Activated naive CD4-positive, alpha-beta T cell (primary cell): ENCODE results near the gene EIF5AL1.
"Not testable (repeated sequence)": the region's sequence is repeated elsewhere in the genome, so short reads cannot be mapped to it uniquely, and the experiment has no call there.

Source experiments
- DNase-seq, 4 experiments: peaks; one replicate each; lab custom pipeline; 2025; lab: John Stamatoyannopoulos, UW

EIF5AL1 gene

GRCh38 chr10:79556961-79557360 is 44.6 kb downstream of the EIF5AL1 start:
- DNase-seq, result not testable (repeated sequence)

- no peak for DNase-seq
Measured at GRCh38 chr10:79559726-79560125, 47.4 kb downstream of the EIF5AL1 start.

GRCh38 chr10:79560160-79560709 is 47.9 kb downstream of the EIF5AL1 start, which contains the start of gene SFTPA2:
SFTPA2 (minus strand) TSS chr10:79560407; CDS start chr10:79559483, 924 bp downstream.
- no peak for DNase-seq

GRCh38 chr10:79561257-79561656 is 48.9 kb downstream of the EIF5AL1 start:
- DNase-seq, result no peak

GRCh38 chr10:79562135-79562756 is 49.9 kb downstream of the EIF5AL1 start:
- DNase-seq, result peak in 3 of 4 experiments; percentile 19 to 43 (median 41)

GRCh38 chr10:79563426-79563825 is 51.1 kb downstream of the EIF5AL1 start:
- DNase-seq, result no peak
